Neural cell (in vitro differentiated cells): Measurements from ENCODE around the gene CSTB. TPM values are rescaled to one million over a fixed set of nuclear protein-coding genes. Genes with fewer than 3 reads are reported as not detected.

Source experiments
- H2AFZ ChIP-seq: fragments of 200-600, 300-800 bp; sonication (generic), shearing (Covaris generic); 2 replicates; pipeline ENCODE4 v1.6.0; 2014; ENCODE audit warnings: low read depth, mild to moderate bottlenecking, antibody characterized with exemption, low read length, moderate library complexity
- H3F3A ChIP-seq: fragments of 200-600 bp; shearing (Covaris generic); 2 replicates; pipeline ENCODE4 v1.6.1; 2016; ENCODE audit warnings: mild to moderate bottlenecking, moderate library complexity, mixed read lengths, antibody characterized with exemption, low read length; ENCODE audit not compliant: insufficient read depth, poor library complexity, severe bottlenecking
- H3K27ac ChIP-seq: fragments of 200-600, 300-800 bp; sonication (generic), shearing (Covaris generic); 2 replicates; pipeline ENCODE4 v1.5.1; 2014; ENCODE audit warnings: mild to moderate bottlenecking, low read length, moderate library complexity
- H3K27me3 ChIP-seq: fragments of 300-800, 200-600 bp; sonication (generic), shearing (Covaris generic); 2 replicates; pipeline ENCODE4 v1.6.0; 2014; ENCODE audit warnings: mild to moderate bottlenecking, low read depth, low read length, moderate library complexity; ENCODE audit not compliant: insufficient read depth
- H3K36me3 ChIP-seq: fragments of 300-800, 200-600 bp; sonication (generic), shearing (Covaris generic); 2 replicates; pipeline ENCODE4 v1.5.1; 2014; ENCODE audit warnings: mild to moderate bottlenecking, antibody characterized with exemption, low read length, moderate library complexity; ENCODE audit not compliant: insufficient read depth
- H3K4me2 ChIP-seq: fragments of 300-800, 200-600 bp; sonication (generic), shearing (Covaris generic); 2 replicates; pipeline ENCODE4 v1.6.0; 2014; ENCODE audit warnings: mild to moderate bottlenecking, low read length
- H3K4me3 ChIP-seq: fragments of 300-800, 200-600 bp; sonication (generic), shearing (Covaris generic); 2 replicates; pipeline ENCODE4 v1.5.1; 2014; ENCODE audit warnings: mild to moderate bottlenecking, low read length, moderate library complexity
- H3K79me2 ChIP-seq: fragments of 200-600 bp; shearing (Covaris generic); replicated peaks from 2 replicates; pipeline ENCODE4 v1.6.0; 2014; ENCODE audit warnings: mild to moderate bottlenecking, low read length, moderate library complexity; ENCODE audit not compliant: insufficient read depth
- H3K9ac ChIP-seq: fragments of 300-800, 200-600 bp; sonication (generic), shearing (Covaris generic); 2 replicates; pipeline ENCODE4 v1.6.1; 2016; ENCODE audit warnings: mild to moderate bottlenecking, low read length, mixed read lengths
- H3K9me2 ChIP-seq: fragments of 200-600 bp; shearing (Covaris generic); 2 replicates; pipeline ENCODE4 v1.6.1; 2016; ENCODE audit warnings: mild to moderate bottlenecking, low read length, mixed read lengths; ENCODE audit not compliant: insufficient read depth
- H3K9me3 ChIP-seq: fragments of 200-600, 300-800 bp; sonication (generic), shearing (Covaris generic); 2 replicates; pipeline ENCODE4 v1.6.1; 2016; ENCODE audit warnings: mild to moderate bottlenecking, mixed run types, low read length, moderate library complexity, mixed read lengths
- H4K20me1 ChIP-seq: fragments of 200-600 bp; shearing (Covaris generic); 2 replicates; pipeline ENCODE4 v1.6.1; 2016; ENCODE audit warnings: mild to moderate bottlenecking, mixed run types; ENCODE audit not compliant: insufficient read depth
- CTCF ChIP-seq: fragments of 450-650 bp; IDR thresholded peaks from 2 replicates; pipeline ENCODE4 v1.5.1; 2014; ENCODE audit warnings: antibody characterized with exemption, mild to moderate bottlenecking, moderate library complexity; ENCODE audit not compliant: poor library complexity, severe bottlenecking
- EP300 ChIP-seq: fragments of 450-650 bp; conservative IDR thresholded peaks from 2 replicates; pipeline ENCODE4 v1.6.1; 2014; ENCODE audit warnings: antibody characterized with exemption, mild to moderate bottlenecking, moderate library complexity; ENCODE audit not compliant: poor library complexity, severe bottlenecking
- EZH2 ChIP-seq: fragments of 200-600, 300-800 bp; shearing (Covaris generic), sonication (generic); IDR thresholded peaks from 2 replicates; pipeline ENCODE4 v1.6.1; 2014; ENCODE audit warnings: antibody characterized with exemption, low read length, borderline replicate concordance, mild to moderate bottlenecking; ENCODE audit not compliant: insufficient read depth, poor library complexity, severe bottlenecking
- MXI1 ChIP-seq: fragments of 450-650 bp; conservative IDR thresholded peaks from 2 replicates; pipeline ENCODE4 v1.6.1; 2014; ENCODE audit warnings: antibody characterized with exemption, mild to moderate bottlenecking; ENCODE audit not compliant: poor library complexity, severe bottlenecking
- POLR2AphosphoS5 ChIP-seq: IDR thresholded peaks from 2 replicates; pipeline ENCODE4 v1.6.1; 2012
- RAD21 ChIP-seq: fragments of 450-650 bp; conservative IDR thresholded peaks from 2 replicates; pipeline ENCODE4 v1.6.1; 2014; ENCODE audit warnings: antibody characterized with exemption, mild to moderate bottlenecking, moderate library complexity
- SMC3 ChIP-seq: fragments of 450-650 bp; conservative IDR thresholded peaks from 2 replicates; pipeline ENCODE4 v1.6.1; 2014; ENCODE audit warnings: antibody characterized with exemption, mild to moderate bottlenecking, moderate library complexity; ENCODE audit not compliant: poor library complexity
- TAF1 ChIP-seq: IDR thresholded peaks from 2 replicates; pipeline ENCODE4 v1.6.1; 2012; ENCODE audit warnings: low read depth
- polyA plus RNA-seq: library from polyadenylated mRNA; depleted of rRNA; stranded (reverse); fragments of >200 nt; gene quantifications from 2 replicates; pipeline ENCODE4 v1.2.3, GENCODE V29; 2014
- TF ChIP-seq, protein P1 (sequence below): IDR thresholded peaks from 2 replicates; pipeline ENCODE4 v1.6.1; 2012; ENCODE audit warnings: borderline replicate concordance

The CSTB gene
- polyA plus RNA-seq, 1 donor from 2014 or later = 9.7 TPM

- H4K20me1 ChIP-seq = no peaks in the 10 kb centered on the region
- H3K27ac ChIP-seq = no peak overlapping the region
- H3K4me3 ChIP-seq = no peak overlapping the region
Measured at GRCh38 chr21:43778469-43779335, 2.6 kb upstream of the CSTB start.

DNA sequence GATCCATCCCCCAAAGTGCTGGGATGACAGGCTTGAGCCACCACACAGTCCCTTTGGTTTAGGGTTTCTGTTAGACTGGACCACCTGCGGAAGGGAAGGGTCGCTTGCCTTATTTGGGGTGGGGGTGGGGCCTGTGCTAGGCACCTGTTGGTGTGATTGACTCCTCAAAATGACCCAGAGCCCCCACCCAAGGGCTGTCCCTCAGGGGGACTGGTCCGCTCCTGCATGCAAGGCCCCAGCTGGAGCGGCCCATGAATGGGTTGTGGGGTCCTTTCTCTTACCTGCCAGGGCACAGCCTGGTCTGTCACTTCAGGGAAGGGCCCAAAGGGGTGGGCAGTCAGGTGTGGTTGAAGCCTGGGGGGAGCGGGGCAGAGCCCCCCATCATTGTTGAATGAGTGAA lies 1.8 kb upstream of the CSTB start:
- H4K20me1 ChIP-seq = no peaks in the 10 kb centered on the region
- TF ChIP-seq SMC3 (no peak), RAD21 (no peak), CTCF (no peak), EP300 (no peak), POLR2AphosphoS5 (no peak), TAF1 (no peak), MXI1 (no peak), EZH2 (no peak)
- TF ChIP-seq, protein P1, sequence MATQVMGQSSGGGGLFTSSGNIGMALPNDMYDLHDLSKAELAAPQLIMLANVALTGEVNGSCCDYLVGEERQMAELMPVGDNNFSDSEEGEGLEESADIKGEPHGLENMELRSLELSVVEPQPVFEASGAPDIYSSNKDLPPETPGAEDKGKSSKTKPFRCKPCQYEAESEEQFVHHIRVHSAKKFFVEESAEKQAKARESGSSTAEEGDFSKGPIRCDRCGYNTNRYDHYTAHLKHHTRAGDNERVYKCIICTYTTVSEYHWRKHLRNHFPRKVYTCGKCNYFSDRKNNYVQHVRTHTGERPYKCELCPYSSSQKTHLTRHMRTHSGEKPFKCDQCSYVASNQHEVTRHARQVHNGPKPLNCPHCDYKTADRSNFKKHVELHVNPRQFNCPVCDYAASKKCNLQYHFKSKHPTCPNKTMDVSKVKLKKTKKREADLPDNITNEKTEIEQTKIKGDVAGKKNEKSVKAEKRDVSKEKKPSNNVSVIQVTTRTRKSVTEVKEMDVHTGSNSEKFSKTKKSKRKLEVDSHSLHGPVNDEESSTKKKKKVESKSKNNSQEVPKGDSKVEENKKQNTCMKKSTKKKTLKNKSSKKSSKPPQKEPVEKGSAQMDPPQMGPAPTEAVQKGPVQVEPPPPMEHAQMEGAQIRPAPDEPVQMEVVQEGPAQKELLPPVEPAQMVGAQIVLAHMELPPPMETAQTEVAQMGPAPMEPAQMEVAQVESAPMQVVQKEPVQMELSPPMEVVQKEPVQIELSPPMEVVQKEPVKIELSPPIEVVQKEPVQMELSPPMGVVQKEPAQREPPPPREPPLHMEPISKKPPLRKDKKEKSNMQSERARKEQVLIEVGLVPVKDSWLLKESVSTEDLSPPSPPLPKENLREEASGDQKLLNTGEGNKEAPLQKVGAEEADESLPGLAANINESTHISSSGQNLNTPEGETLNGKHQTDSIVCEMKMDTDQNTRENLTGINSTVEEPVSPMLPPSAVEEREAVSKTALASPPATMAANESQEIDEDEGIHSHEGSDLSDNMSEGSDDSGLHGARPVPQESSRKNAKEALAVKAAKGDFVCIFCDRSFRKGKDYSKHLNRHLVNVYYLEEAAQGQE = no peak
- no peaks in the 10 kb centered on the region for H3K9me2 ChIP-seq
- H3K9me3 ChIP-seq = no peaks in the 10 kb centered on the region
- no peaks in the 10 kb centered on the region for H3K36me3 ChIP-seq
- H3K4me2 ChIP-seq = no peak overlapping the region
- no peak overlapping the region for H3K9ac ChIP-seq
- H3K27ac ChIP-seq = no peak overlapping the region
- H2AFZ ChIP-seq = no peak overlapping the region
- no peaks in the 10 kb centered on the region for H3K27me3 ChIP-seq
- peaks cover 5% of the 10 kb centered on the region for H3K79me2 ChIP-seq
- H3K4me3 ChIP-seq = no peak overlapping the region
- H3F3A ChIP-seq = no peaks in the 10 kb centered on the region

More at GRCh38 chr21:43778469-43779335, 2.6 kb upstream of the CSTB start:
- no peaks in the 10 kb centered on the region for H3K36me3 ChIP-seq
- H3K4me2 ChIP-seq = no peak overlapping the region
- H3K79me2 ChIP-seq = peaks cover 5% of the 10 kb centered on the region
- no peaks in the 10 kb centered on the region for H3F3A ChIP-seq
- no peak overlapping the region for H3K9ac ChIP-seq
- H3K9me3 ChIP-seq = no peaks in the 10 kb centered on the region
- no peak for TF ChIP-seq CTCF
- TF ChIP-seq POLR2AphosphoS5 = no peak
- TF ChIP-seq, protein P1 = no peak
- no peak for TF ChIP-seq MXI1
- TF ChIP-seq EP300 = no peak
- no peak overlapping the region for H2AFZ ChIP-seq
- H3K9me2 ChIP-seq = no peaks in the 10 kb centered on the region
- H3K27me3 ChIP-seq = no peaks in the 10 kb centered on the region
